DMS79 treated with DMSO at 0.1 percent for 48 hours (cell line): ENCODE data around the gene GPR137.

ENCODE experiments used
- DNase-seq: peaks from one replicate; lab custom pipeline; 2025; lab: John Stamatoyannopoulos, UW

GPR137 gene

DNA sequence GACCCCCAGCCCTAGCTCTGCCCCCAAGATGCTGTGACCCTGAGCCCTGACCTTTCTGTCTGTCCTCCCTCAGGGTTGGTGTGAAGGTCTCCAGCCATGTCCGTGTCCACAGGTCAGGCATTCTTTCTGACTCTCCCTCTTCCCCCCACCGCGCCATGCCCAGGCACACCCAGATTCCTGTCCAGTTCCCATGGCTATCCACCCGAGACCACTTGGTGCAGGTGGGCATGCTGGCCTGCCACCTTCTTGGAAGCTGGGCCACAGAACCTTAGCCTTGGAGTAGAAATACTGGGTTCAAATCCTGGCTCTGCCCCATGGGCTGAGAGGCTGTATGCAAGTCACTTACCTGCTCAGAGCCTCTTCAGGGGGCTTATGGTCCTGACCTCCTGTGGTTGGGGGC, 36.6 kb upstream of the GPR137 start:
- no peak for DNase-seq

DNA sequence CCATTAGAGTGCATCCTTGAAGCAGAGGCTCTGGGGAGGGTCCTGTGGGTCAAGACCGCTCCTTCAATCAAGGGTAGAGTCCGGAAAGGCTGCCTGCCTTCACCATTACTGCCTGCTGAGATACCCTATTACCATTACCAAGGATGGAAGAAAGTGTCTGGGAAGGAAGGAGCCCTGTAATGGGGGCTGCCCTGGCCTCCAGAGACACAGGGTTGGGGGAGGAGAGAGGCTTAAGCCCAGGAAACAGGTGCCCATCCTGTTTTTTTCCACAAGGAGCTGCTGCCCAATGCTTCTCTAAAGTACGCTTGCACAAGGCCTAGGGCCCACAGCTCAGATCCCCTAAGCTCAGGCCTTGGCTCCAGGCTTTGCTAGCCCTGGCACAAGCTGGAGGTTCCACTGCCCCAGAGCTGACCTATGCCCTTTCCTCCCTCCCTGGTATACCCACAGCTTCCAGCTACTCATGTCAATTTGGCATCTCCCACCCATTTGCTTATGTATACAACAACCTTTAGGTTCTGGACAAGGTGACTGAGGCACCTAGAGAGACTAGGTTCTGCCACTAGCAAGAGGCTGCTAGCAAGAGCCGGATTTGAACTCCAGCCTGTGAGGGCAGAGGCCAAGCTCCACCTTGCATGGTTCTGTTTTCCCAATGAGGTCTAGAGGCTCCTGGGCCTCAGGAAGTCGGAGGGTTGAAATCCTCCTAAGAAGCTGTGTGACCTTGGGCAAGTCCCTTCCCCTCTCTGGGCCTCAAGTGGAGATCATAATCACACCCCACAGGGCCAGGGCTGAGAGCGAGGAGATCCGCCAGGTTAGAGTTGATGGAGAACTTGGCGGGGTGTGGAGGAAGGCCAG, 35.9 kb upstream of the GPR137 start:
- no peak for DNase-seq

DNA sequence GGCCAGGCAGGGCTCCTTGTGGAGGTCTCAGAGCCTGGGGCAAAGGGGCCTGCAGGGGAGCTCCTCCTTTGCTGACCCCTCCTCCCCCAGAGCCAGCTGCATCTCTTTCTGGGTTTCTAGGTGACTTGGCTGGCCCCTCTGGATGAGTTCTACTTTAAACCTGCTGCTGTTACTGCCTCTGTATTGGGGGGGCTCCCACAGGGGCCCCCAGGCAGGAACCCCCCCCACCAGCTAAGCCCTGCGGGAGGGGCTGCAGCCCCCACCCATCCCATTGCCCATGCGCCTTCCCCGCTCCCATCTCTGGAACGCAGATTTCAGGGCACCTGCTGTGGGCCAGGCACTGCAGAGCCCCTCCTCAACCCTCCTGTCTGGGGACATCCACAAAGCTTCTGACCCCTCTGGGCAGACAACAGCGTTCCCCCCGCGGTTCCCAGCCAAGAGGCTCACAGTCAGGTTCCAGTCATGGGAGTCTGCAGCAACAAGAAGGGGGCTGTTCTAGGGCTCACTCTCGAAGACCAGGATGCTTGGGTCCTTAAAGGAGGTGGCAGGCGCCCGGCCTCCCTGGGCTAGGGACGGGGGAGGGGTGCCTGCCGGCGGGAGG, 35.1 kb upstream of the GPR137 start:
- DNase-seq, result peak; percentile 73

DNA sequence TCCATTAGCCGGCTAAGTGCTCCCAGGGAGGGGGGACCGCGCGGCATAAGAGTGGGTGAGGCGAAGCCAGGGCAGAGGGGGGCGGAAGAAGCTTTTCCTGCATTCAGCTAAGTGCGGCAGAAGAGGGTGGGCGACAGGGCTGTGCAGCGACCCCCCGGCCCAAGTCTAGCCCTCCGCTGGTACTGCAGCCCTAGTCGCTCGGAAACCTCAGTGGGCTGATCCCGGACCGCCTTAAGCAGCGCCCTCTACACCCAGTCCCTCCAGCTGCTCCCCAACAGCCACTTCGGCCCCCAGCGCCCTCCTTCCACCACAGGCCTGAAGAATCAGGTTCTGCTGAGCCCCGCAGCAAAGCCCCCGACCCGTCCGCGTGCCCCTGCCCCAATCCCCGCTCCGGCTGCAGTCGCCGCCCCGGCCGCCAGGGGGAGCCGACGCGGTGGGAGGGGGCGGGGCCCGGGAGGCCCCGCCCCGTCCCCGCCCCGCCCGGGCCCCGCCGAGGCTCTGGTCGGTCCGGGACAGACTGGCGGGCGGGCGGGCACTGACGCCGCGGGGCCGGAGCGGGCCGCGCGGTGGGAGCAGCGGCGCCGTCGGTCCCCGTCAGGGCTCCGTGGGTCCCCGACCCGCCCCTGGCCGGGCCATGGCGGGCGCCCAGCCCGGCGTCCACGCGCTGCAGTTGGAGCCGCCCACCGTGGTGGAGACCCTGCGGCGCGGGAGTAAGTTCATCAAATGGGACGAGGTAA, 34.5 kb upstream of the GPR137 start, which contains the start of gene PLCB3:
Gene PLCB3 (plus strand): TSS at position 515 of the 737 bp plus-strand sequence. CDS start 120 bp downstream, at position 635.
- peak; percentile 73 for DNase-seq

DNA sequence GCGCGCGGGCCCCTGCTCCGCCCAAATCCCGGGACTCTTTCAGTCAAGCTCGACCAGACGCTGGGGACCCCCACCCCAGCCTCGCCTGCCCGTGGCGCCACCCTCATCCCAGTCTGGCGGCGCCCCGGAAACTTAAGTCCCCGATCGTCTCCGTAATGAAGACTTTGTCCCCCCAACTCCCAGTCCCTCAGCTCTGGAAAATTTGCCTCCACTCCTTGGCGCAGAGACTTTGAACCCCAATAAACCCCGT, 34.0 kb upstream of the GPR137 start:
- DNase-seq, result no peak

DNA sequence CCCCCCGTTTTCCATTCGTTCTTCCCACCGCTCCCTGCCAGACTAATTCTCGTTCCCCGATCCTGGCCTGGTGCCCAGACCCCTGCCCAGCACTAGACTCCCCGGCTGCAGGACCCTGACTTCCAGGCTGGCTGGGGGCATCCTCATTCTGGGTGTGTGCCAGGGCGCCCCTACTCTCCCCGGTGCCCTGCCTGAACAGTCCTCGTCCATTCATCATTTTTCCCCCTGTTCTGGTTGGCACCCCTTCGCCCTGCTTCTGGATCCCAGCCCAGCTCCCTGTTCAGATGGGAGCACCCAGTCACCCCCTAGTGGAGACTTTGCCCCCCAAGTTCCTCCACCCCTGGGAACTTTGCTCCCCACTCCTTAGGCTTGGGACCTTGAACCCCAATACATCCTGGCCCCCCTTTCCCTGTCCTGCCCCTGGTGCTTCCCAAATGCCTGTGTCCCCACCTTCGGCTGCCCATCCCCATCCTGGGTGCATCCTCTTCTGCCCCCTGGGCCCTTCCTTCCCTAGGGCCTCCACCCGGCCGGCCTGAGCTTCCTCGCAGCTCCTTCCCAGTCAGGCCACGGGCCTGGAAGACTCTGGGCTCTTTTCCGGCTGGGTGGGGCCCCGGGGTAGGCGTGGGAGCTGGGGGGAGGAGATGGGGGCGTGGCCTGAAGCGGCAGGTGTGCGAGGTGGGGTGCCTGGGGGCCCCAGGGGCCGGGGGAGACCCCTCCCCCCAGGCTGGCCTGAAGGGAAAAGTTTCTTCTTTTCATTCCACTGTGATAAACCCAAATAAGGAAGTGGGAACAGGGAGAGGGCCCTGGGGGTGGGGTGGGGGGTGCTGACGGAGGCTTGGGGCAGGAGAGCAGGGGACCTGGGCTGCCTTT, 33.4 kb upstream of the GPR137 start:
- peak; percentile 45 for DNase-seq

DNA sequence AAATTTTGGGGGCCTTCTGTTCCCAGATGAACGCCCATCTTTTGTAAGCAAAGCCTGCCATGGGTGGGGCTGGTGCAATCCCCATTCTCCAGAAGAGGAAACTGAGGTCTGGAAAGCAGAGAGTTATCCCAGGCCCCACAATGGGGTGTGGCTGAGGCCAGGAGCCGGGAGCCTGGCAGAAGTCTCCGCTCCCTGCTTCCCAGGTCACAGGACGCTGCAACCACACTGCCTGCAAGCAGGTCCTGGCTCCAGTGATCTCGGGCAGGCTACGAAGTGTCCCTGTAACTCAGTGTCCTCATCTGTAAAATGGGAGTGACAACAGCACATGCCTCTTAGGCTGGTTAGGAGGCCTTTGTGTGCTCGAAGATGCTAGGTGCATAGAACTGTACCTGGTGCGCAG, 32.6 kb upstream of the GPR137 start:
- DNase-seq, result no peak

GRCh38 chr11:64253481-64253880, 32.2 kb upstream of the GPR137 start:
- no peak for DNase-seq

GRCh38 chr11:64254326-64254725, 31.3 kb upstream of the GPR137 start:
- DNase-seq, result no peak

- DNase-seq, result no peak
Measured at GRCh38 chr11:64255135-64256128, 30.2 kb upstream of the GPR137 start.

DNA sequence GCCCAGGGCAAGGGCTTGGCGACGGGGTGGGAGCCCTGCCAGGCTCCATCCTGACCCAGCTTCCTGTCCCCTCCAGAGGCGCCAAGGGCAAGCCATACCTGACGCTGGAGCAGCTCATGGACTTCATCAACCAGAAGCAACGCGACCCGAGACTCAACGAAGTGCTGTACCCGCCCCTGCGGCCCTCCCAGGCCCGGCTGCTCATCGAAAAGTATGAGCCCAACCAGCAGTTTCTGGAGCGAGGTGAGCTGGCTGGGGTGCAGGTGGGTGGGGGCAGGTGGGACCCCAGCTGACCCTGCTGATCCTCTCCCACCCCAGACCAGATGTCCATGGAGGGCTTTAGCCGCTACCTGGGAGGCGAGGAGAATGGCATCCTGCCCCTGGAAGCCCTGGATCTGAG, 29.3 kb upstream of the GPR137 start:
- no peak for DNase-seq

DNA sequence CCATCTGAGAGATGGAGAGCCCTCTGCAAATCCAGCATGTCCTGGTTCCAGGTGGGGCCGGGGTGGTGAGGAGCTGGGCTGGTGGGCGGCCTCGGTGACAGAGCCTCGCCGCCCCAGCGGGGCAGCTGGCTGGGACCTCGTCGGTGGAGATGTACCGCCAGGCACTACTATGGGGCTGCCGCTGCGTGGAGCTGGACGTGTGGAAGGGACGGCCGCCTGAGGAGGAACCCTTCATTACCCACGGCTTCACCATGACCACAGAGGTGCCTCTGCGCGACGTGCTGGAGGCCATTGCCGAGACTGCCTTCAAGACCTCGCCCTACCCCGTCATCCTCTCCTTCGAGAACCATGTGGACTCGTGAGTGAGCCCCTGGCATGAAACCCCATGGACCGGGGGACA, 27.3 kb upstream of the GPR137 start:
- no peak for DNase-seq

- DNase-seq, result no peak
Measured at GRCh38 chr11:64258946-64259532, 26.6 kb upstream of the GPR137 start.

GRCh38 chr11:64259533-64260067, 26.0 kb upstream of the GPR137 start:
- DNase-seq, result no peak

GRCh38 chr11:64260147-64260708, 25.4 kb upstream of the GPR137 start:
- DNase-seq, result no peak

DNA sequence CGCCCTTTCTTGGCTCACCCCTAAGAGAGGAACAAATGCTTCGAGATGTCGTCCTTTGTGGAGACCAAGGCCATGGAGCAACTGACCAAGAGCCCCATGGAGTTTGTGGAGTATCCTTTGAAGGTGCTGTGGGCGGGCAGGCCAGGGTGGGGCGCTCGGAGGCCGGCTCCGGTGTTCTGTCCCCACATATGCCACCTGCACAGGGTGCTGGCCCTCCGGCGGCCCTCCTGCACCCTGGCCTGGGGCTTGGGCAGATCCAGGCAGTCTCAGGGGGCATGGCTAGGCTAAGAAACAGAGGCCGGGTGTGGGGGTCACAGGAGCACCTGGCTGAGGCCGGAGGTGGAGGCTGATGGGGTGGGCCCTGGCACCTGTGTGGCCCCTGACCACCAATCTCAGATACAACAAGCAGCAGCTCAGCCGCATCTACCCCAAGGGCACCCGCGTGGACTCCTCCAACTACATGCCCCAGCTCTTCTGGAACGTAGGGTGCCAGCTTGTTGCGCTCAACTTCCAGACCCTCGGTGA, 24.0 kb upstream of the GPR137 start:
- no peak for DNase-seq

DNA sequence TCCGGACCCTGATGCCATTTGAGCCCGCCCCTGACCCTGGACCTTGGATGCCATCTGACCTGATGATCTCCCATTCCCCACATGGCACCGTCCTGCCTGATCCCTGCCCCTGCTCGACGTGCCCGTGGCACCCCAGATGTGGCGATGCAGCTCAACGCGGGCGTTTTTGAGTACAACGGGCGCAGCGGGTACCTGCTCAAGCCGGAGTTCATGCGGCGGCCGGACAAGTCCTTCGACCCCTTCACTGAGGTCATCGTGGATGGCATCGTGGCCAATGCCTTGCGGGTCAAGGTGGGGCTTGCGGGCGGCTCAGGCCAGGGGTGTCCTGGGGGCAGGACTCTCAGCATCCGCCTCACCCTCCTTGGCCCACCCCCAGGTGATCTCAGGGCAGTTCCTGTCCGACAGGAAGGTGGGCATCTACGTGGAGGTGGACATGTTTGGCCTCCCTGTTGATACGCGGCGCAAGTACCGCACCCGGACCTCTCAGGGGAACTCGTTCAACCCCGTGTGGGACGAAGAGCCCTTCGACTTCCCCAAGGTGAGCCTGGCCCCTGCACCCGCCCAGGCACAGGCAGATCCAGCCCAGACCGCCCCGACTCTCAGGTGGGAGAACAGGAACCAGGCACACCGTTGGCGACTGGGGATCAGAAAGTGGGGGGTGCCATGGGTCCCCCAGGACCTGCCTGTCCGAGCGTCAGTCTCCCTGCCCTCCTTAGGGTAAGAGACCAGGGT, 23.2 kb upstream of the GPR137 start:
- no peak for DNase-seq

- DNase-seq, result no peak
Measured at GRCh38 chr11:64263021-64263946, 22.4 kb upstream of the GPR137 start.
